SH-SY5Y (cell line): Measurements from ENCODE around the gene ADARB2.

Experiments used
- GATA2 ChIP-seq: IDR thresholded peaks from 2 replicates; pipeline ENCODE4 v1.6.1; 2011; ENCODE audit warnings: mild to moderate bottlenecking, low read depth, low read length
- GATA3 ChIP-seq: IDR thresholded peaks from 2 replicates; pipeline ENCODE4 v1.6.1; 2011; ENCODE audit warnings: low read depth, mild to moderate bottlenecking, low read length, moderate library complexity

GRCh38 chr10:1390200-1390599 is 347.1 kb downstream of the ADARB2 start:
- no peak for TF ChIP-seq GATA2
- TF ChIP-seq GATA3, result no peak
